ENCODE measurements around the gene LHX3. TPM values are rescaled to one million over a fixed set of nuclear protein-coding genes. Genes with fewer than 3 reads are reported as not detected.

LHX3 gene
- total and polyA plus RNA-seq, 10 of the 15 experiments (the other 5 are each of a cell fraction or from before 2014, with no cell fraction given), result not detected

DNA sequence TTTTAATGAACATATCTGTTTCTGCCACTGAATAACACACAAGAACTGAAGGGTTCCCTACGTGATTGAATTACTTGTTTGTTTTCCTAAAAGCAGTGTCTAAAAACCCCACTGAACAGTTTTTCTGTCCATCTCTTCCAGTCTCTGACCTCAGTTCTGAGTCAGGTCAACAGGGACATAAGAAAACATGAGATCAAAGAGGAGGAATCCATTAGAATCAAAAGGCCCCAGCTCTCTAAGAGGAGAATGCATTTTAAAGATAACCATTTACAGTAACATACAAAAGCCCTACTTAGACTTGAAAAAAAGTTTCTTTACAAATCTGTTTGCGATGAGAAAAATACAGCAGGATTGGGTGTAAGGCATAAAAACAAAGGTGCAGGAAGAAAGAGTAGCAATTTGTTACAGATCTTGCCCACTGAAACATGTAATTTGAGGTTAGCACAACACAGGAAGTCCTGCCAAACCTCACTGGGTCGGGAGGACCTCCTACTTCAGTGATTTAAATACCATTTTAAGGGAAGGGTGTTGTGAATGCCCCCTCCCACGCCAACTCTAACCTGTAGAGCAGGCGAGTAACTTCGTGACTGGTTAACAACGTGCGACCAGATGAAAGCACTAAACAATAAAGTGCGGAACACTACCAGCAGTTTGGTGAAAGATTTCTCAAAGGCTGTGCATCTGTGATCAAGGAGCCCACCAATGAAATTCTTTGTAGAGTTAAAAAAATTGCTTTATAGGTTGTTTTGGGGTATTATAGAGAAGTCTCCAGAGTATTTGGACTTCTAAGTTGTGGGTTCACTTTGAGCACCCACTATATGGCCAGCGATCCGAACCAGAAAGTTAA is 39.4 kb upstream of the LHX3 start (continued):
- TF ChIP-seq, protein P1, sequence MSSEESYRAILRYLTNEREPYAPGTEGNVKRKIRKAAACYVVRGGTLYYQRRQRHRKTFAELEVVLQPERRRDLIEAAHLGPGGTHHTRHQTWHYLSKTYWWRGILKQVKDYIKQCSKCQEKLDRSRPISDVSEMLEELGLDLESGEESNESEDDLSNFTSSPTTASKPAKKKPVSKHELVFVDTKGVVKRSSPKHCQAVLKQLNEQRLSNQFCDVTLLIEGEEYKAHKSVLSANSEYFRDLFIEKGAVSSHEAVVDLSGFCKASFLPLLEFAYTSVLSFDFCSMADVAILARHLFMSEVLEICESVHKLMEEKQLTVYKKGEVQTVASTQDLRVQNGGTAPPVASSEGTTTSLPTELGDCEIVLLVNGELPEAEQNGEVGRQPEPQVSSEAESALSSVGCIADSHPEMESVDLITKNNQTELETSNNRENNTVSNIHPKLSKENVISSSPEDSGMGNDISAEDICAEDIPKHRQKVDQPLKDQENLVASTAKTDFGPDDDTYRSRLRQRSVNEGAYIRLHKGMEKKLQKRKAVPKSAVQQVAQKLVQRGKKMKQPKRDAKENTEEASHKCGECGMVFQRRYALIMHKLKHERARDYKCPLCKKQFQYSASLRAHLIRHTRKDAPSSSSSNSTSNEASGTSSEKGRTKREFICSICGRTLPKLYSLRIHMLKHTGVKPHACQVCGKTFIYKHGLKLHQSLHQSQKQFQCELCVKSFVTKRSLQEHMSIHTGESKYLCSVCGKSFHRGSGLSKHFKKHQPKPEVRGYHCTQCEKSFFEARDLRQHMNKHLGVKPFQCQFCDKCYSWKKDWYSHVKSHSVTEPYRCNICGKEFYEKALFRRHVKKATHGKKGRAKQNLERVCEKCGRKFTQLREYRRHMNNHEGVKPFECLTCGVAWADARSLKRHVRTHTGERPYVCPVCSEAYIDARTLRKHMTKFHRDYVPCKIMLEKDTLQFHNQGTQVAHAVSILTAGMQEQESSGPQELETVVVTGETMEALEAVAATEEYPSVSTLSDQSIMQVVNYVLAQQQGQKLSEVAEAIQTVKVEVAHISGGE (CRISPR knock-in tag; IDR thresholded peaks at IDR 0.05), result no peak
- no peak for TF ChIP-seq JUNB (IDR thresholded peaks at IDR 0.05)
- TF ChIP-seq NFYB (IDR thresholded peaks at IDR 0.05; ENCODE audit: insufficient read depth, low read depth, low read length), result no peak
- TF ChIP-seq ASH2L (IDR thresholded peaks at IDR 0.05; ENCODE audit: borderline replicate concordance, low read depth), result no peak
- TF ChIP-seq SREBF1 (IDR thresholded peaks at IDR 0.05; ENCODE audit: low read length), result no peak
- TF ChIP-seq, protein P2, sequence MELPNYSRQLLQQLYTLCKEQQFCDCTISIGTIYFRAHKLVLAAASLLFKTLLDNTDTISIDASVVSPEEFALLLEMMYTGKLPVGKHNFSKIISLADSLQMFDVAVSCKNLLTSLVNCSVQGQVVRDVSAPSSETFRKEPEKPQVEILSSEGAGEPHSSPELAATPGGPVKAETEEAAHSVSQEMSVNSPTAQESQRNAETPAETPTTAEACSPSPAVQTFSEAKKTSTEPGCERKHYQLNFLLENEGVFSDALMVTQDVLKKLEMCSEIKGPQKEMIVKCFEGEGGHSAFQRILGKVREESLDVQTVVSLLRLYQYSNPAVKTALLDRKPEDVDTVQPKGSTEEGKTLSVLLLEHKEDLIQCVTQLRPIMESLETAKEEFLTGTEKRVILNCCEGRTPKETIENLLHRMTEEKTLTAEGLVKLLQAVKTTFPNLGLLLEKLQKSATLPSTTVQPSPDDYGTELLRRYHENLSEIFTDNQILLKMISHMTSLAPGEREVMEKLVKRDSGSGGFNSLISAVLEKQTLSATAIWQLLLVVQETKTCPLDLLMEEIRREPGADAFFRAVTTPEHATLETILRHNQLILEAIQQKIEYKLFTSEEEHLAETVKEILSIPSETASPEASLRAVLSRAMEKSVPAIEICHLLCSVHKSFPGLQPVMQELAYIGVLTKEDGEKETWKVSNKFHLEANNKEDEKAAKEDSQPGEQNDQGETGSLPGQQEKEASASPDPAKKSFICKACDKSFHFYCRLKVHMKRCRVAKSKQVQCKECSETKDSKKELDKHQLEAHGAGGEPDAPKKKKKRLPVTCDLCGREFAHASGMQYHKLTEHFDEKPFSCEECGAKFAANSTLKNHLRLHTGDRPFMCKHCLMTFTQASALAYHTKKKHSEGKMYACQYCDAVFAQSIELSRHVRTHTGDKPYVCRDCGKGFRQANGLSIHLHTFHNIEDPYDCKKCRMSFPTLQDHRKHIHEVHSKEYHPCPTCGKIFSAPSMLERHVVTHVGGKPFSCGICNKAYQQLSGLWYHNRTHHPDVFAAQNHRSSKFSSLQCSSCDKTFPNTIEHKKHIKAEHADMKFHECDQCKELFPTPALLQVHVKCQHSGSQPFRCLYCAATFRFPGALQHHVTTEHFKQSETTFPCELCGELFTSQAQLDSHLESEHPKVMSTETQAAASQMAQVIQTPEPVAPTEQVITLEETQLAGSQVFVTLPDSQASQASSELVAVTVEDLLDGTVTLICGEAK (IDR thresholded peaks at IDR 0.05; ENCODE audit: borderline replicate concordance), result no peak; the same call in 1 of the 2 replicates
- TF ChIP-seq PRDM15 (CRISPR knock-in tag; IDR thresholded peaks at IDR 0.05), result no peak
- TF ChIP-seq, protein P3, sequence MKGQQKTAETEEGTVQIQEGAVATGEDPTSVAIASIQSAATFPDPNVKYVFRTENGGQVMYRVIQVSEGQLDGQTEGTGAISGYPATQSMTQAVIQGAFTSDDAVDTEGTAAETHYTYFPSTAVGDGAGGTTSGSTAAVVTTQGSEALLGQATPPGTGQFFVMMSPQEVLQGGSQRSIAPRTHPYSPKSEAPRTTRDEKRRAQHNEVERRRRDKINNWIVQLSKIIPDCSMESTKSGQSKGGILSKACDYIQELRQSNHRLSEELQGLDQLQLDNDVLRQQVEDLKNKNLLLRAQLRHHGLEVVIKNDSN (IDR thresholded peaks at IDR 0.05; ENCODE audit: borderline replicate concordance, extremely low read length, insufficient read depth, low read depth, low read length), result no peak
- no peak for TF ChIP-seq YY1 (IDR thresholded peaks at IDR 0.05; ENCODE audit: low read depth, low read length)
- TF ChIP-seq SP1 (IDR thresholded peaks at IDR 0.05; ENCODE audit: low read depth, low read length), result no peak
- TF ChIP-seq ZNF24 (IDR thresholded peaks at IDR 0.05), result no peak
- no peak for TF ChIP-seq PAX8 (IDR thresholded peaks at IDR 0.05)
- TF ChIP-seq ZNF274 (IDR thresholded peaks at IDR 0.05; ENCODE audit: insufficient read depth, insufficient read length), result no peak
- no peak for TF ChIP-seq RFX5 (IDR thresholded peaks at IDR 0.05; ENCODE audit: low read depth, low read length)
- no peak for TF ChIP-seq SREBF2 (IDR thresholded peaks at IDR 0.05; ENCODE audit: low read length)
- TF ChIP-seq, protein P4, sequence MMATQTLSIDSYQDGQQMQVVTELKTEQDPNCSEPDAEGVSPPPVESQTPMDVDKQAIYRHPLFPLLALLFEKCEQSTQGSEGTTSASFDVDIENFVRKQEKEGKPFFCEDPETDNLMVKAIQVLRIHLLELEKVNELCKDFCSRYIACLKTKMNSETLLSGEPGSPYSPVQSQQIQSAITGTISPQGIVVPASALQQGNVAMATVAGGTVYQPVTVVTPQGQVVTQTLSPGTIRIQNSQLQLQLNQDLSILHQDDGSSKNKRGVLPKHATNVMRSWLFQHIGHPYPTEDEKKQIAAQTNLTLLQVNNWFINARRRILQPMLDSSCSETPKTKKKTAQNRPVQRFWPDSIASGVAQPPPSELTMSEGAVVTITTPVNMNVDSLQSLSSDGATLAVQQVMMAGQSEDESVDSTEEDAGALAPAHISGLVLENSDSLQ (IDR thresholded peaks at IDR 0.05), result no peak

Measured in GM12878 (cell line).